ENCODE data around the gene IST1.
"Not testable (repeated sequence)": the region's sequence is repeated elsewhere in the genome, so short reads cannot be mapped to it uniquely, and the experiment has no call there.

The IST1 gene

GRCh38 chr16:71880176-71880575 lies 15.2 kb upstream of the IST1 start:
- no peak for DNase-seq (ENCODE audit: low read depth in 1 of 2, low spot score in 1 of 2)

DNA sequence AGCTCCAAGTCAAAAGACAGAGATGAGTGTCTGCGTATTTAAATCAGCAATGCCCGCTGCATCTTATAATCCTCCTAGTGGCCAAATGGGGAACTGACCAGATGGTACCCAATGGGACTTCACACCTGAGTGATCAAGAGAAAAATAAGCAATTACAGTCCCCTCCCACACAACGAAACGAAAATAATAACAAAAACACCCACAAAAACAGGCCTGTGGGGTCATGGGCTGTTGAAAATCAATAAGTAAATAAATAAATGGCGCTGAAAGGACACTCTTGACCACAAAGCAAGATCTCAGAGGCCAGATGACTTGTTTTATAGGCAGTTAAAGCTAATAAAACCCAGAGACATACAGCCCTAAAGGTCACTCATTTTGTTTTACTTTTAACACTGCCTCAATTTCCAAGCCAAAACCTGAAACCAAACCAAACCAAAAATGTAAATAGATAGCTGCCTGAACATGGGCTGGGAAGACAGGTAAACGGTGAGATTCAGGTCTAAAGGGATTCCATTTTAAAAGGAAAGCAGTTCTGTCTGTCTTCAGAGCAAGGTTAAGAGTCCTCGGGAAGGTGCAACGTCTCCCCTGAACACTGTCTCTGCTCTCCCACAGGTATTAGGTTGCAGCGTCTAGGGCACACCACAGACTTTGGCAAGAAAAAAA lies 12.7 kb upstream of the IST1 start:
- DNase-seq (ENCODE audit: low read depth in 1 of 2, low spot score in 1 of 2): peak; percentile 37 to 58

DNA sequence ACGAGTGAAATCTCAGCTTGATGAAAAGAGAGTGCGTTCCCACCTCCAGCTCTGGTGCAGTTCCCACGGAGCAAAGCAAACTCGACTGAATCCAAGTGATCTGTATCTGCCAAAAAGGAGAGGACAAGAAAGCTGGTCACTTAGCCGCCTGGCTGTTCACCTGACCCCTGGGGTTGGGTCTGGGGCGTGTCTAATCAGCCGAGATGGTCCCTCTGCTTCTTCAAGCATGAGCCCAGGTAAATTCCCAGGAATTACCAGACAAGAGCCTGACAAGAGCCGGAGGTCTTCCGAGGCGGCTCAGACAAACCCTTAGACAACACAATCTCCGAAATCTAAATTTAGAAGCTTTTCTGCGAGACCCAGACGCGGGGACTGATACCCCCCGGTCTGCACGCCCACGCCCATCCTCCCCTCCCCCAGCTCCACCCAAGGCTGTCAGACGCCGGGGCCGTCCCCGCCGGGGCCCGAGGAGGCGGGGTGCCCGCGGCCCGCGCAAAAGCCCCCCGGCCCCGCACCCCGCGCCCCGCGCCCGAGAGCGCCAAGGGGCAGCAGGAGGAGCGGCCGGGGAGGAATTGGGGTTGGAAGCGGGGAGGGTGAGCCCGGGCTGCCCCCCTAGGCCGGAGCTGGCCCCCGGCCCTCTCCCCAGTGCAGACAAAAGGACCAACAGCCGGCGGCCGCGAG lies 12.0 kb upstream of the IST1 start:
- peak; percentile 22 to 49 for DNase-seq (ENCODE audit: low read depth in 1 of 2, low spot score in 1 of 2)

- DNase-seq (ENCODE audit: low read depth in 1 of 2, low spot score in 1 of 2): peak; percentile 36 to 69
Observed at GRCh38 chr16:71883849-71884638, 11.3 kb upstream of the IST1 start, which contains the start of gene ZNF821. TSS of gene ZNF821 (minus strand) at chr16:71884182. CDS start at chr16:71879946, 4,236 bp downstream.

- DNase-seq (ENCODE audit: low read depth in 1 of 2, low spot score in 1 of 2): no peak
Observed at GRCh38 chr16:71885261-71885650, 10.1 kb upstream of the IST1 start.

DNA sequence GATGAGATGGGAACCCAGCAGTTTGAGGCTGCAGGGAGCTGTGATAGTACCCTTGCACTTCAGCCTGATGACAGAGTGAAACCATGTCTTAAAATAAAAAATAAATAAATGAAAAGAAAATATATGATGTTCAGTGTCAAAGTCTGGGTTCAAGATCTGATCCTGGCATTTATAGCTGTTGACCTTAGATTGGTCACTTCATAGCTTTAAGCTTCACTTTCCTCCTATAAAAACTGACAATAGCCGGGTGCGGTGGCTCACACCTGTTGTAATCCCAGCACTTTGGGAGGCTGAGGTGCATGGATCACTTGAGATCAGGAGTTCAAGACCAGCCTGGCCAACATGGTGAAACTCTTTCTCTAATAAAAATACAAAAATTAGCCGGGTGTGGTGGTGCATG lies 6.2 kb upstream of the IST1 start:
- no peak for DNase-seq (ENCODE audit: low read depth in 1 of 2, low spot score in 1 of 2)

DNA sequence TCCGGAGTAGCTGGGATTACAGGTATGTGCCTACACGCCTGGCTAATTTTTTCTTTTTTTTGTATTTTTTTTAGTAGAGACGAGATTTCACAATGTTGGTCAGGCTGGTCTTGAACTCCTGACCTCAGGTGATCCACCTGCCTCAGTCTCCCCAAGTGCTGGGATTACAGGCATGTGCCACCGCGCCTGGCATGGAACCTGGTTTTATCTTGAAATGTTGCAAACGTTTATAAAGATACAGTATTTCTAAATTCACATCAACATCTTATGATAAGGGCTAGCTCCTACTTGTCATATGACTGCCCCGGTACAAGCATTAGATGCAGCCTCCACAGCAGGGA lies 1.5 kb upstream of the IST1 start:
- DNase-seq (ENCODE audit: low read depth in 1 of 2, low spot score in 1 of 2): no peak

- DNase-seq (ENCODE audit: low read depth in 1 of 2, low spot score in 1 of 2): peak in 1 of 2 donors; percentile 9
Observed at GRCh38 chr16:71894229-71894920, 956 bp upstream of the IST1 start.

GRCh38 chr16:71895679-71896365 lies 491 bp downstream of the IST1 start:
- peak in 1 of 2 donors; percentile 12 for DNase-seq (ENCODE audit: low read depth in 1 of 2, low spot score in 1 of 2)

DNA sequence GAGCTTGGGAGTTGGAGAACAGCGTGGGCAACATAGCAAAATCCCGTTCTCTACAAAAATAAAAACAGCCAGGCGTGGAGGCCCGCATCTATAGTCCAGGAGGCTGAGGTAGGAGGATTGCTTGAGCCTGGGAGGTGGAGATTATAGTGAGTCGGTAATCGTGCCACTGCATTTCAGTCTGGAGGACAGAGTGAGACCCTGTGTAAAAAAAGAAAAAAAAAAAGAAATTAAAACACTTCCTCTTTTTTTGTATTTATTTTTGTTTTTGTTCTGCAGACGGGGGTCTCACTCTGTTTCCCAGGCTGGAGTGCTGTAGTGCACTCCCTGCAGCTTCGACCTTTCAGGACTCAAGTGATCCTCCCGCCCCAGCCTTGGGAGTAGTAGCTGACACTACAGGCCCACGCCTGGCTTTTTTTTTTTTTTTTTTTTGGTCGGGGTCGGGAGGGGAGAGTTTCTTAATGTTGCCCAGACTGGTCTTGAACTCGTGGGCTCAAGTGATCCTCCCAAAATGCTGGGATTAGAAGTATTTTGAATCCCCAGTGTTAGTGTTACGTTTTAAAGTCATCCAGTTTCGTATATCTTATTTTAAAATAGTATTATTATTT lies 1.5 kb downstream of the IST1 start:
- no peak for DNase-seq (ENCODE audit: low read depth in 1 of 2, low spot score in 1 of 2)

DNA sequence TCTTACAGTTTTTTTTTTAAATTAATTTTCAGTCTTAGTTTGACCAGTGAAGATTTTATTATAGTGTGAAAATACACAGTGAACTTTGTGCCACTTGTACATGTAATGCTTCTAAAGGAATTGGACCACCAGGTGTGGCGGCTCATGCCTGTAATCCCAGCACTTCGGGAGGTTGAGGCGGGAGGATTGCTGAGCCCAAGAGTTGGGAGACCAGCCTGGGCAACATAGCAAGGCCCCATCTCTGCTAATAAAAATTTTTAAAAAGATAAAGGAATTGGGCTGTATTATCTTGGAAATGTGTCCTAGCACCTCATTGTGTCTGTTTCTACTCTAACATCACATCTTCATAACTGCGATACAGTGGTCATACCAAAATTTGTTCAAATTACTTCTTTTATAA lies 3.8 kb downstream of the IST1 start:
- no peak for DNase-seq (ENCODE audit: low read depth in 1 of 2, low spot score in 1 of 2)

DNA sequence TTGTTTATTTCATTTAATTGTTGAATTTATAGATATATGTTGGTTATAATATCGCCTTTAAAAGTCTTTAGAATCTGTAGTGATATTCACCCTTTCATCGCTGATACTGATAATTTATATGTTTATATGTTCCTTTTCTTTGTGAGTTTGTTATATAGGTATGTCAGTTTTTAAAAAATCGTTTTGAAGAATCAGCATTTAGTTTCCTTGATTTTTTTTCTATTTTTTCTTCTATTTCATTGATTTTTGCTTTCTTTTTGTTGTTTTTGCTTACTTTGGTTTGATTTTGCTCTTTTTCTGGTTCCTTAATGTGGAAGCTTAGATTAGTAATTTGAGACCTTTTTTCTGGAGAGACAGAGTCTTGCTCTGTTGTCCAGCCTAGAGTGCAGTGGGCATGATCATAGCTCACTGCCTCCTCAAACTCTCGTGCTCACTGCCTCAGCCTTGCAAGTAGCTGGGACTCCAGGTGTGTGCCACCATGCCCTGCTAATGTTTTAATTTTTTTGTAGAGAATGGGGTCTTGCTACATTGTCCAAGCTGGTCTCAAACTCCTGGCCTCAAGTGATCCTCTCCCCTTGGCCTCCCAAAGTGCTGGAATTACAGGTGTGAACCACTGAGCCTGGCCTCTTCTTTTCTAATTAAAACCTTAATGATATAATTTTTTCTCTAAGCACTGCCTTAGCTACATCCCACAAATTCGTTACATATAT lies 7.5 kb downstream of the IST1 start:
- DNase-seq (ENCODE audit: low read depth in 1 of 2, low spot score in 1 of 2): no peak

DNA sequence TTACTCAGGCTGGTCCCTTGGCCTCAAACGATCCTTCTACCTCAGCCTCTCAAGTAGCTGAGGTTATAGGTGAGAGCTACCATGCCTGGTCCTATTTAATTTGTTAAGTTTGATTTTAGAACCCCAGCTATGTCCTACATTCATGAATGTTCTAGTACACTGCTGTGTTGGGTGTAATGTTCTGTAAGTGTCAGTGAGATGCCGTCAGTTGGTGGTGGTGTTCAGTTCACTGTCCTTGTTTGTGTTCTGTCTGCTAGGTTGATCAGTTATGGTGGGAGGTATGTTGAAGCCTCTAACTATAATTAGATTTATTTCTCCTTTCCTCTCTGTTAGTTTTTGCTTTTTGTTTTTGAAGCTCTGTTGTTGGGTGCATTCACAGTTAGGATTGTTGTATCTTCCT lies 8.3 kb downstream of the IST1 start:
- DNase-seq (ENCODE audit: low read depth in 1 of 2, low spot score in 1 of 2): no peak

- DNase-seq (ENCODE audit: low read depth in 1 of 2, low spot score in 1 of 2): no peak
Observed at GRCh38 chr16:71904239-71904638, 8.9 kb downstream of the IST1 start.

GRCh38 chr16:71905765-71906164 lies 10.4 kb downstream of the IST1 start:
- not testable (repeated sequence) for DNase-seq (ENCODE audit: low read depth in 1 of 2, low spot score in 1 of 2)

GRCh38 chr16:71911121-71911520 lies 15.8 kb downstream of the IST1 start:
- DNase-seq (ENCODE audit: low read depth in 1 of 2, low spot score in 1 of 2): no peak

- no peak for DNase-seq (ENCODE audit: low read depth in 1 of 2, low spot score in 1 of 2)
Observed at GRCh38 chr16:71912534-71913275, 17.4 kb downstream of the IST1 start.

DNA sequence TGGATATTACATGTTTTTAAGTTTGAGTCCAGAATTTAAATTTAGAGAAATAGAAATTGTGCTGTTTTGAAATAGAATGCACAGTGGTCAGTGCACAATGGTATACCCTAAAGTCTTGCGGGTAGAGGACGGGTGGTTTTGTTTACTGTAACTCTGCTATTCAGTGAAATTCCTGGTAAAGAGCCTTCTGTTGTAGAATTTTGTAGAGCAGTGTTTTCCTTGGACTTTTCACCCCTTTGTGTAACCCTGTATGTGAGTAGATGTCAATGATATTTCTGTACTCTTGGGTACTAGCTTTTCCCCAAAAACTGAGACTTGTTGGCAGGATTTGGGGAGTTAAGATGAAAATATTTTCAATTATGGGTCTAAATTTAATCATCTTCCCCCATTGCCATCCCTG lies 19.5 kb downstream of the IST1 start:
- DNase-seq (ENCODE audit: low read depth in 1 of 2, low spot score in 1 of 2): no peak

DNA sequence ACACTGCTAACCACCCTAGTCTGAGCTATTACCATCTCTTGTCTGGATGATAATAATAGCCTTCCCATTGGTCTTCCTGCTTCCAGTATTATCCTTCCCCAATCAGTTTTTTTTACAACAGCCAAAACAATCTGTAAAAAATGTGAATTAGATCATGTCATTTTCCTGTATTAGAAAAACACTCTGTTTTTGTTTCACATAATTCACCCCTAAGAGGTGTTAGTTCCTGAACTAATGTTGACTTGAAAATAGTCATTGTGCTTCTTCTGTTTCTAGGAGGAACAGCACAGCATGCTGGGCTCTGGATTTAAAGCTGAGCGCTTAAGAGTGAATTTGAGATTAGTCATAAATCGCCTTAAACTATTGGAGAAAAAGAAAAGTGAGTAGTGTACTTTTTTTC lies 20.0 kb downstream of the IST1 start:
- no peak for DNase-seq (ENCODE audit: low read depth in 1 of 2, low spot score in 1 of 2)
